Epithelial cell of esophagus (primary cell): ENCODE data around the gene PHACTR1.

Source experiments
- DNase-seq: peaks from one replicate; pipeline ENCODE4 v3.0.0; 2010; ENCODE audit warnings: low read depth
- H3K4me3 ChIP-seq: 2 replicates; pipeline ENCODE4 v1.5.1; 2011; ENCODE audit warnings: mild to moderate bottlenecking, low read length, control low read depth
- CTCF ChIP-seq: IDR thresholded peaks from 2 replicates; pipeline ENCODE4 v1.5.1; 2011; ENCODE audit warnings: low read depth, mild to moderate bottlenecking, low read length, control low read depth, inconsistent platforms; ENCODE audit not compliant: insufficient read depth; ENCODE audit errors: missing control alignments

PHACTR1 gene

GRCh38 chr6:12798326-12798725, 81.8 kb downstream of the PHACTR1 start:
- peak; percentile 53 for DNase-seq
- no peak overlapping the region for H3K4me3 ChIP-seq
- no peak for TF ChIP-seq CTCF

- DNase-seq = no peak
- no peak for TF ChIP-seq CTCF
- no peak overlapping the region for H3K4me3 ChIP-seq
Measured at GRCh38 chr6:12800120-12800519, 83.6 kb downstream of the PHACTR1 start.

- peak; percentile 82 for DNase-seq
Measured at GRCh38 chr6:12801141-12801540, 84.6 kb downstream of the PHACTR1 start.

GRCh38 chr6:12802440-12802839, 85.9 kb downstream of the PHACTR1 start:
- no peak for DNase-seq
- TF ChIP-seq CTCF = no peak
- H3K4me3 ChIP-seq = no peak overlapping the region

More at GRCh38 chr6:12801141-12801540, 84.6 kb downstream of the PHACTR1 start:
- TF ChIP-seq CTCF = no peak
- no peak overlapping the region for H3K4me3 ChIP-seq

- DNase-seq = no peak
- no peak for TF ChIP-seq CTCF
- no peak overlapping the region for H3K4me3 ChIP-seq
Measured at GRCh38 chr6:12803486-12803885, 86.9 kb downstream of the PHACTR1 start.

GRCh38 chr6:12804952-12805645, 88.5 kb downstream of the PHACTR1 start:
- no peak overlapping the region for H3K4me3 ChIP-seq
- TF ChIP-seq CTCF = no peak
- DNase-seq = peak; percentile 13

- DNase-seq = no peak
- no peak for TF ChIP-seq CTCF
- H3K4me3 ChIP-seq = no peak overlapping the region
Measured at GRCh38 chr6:12806136-12806535, 89.6 kb downstream of the PHACTR1 start.
